ENCODE results near the gene PRSS16.
A peak's percentile ranks its signal among the peaks of the same experiment; 100 is the strongest.

PRSS16 gene

DNA sequence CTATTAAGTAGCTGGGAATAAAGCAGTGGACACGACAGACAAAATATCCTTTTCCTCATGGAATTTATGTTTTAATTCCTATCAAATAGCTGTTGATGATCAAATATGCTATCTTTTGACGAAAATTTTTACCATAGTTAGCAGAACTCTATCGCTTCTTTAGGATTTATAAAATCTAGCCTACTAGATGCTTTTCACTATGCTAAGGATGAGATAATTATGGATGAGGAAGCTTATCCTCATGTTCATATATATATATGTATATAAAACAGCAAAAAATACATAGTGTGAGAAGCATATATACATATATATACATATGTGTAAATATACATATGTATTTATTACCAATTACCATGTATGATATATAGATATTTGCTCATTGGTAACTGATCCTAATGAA is 12.9 kb upstream of the PRSS16 start:
- DNase-seq (ENCODE audit: low read depth) = no peak
- TF ChIP-seq, protein P1, sequence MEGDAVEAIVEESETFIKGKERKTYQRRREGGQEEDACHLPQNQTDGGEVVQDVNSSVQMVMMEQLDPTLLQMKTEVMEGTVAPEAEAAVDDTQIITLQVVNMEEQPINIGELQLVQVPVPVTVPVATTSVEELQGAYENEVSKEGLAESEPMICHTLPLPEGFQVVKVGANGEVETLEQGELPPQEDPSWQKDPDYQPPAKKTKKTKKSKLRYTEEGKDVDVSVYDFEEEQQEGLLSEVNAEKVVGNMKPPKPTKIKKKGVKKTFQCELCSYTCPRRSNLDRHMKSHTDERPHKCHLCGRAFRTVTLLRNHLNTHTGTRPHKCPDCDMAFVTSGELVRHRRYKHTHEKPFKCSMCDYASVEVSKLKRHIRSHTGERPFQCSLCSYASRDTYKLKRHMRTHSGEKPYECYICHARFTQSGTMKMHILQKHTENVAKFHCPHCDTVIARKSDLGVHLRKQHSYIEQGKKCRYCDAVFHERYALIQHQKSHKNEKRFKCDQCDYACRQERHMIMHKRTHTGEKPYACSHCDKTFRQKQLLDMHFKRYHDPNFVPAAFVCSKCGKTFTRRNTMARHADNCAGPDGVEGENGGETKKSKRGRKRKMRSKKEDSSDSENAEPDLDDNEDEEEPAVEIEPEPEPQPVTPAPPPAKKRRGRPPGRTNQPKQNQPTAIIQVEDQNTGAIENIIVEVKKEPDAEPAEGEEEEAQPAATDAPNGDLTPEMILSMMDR (conservative IDR thresholded peaks at IDR 0.05; ENCODE audit: low read depth, low read length) = no peak

GRCh38 chr6:27237089-27237803 is 10.3 kb upstream of the PRSS16 start:
- TF ChIP-seq, protein P1 (conservative IDR thresholded peaks at IDR 0.05; ENCODE audit: low read depth, low read length) = no peak

More for the DNA sequence above, 12.9 kb upstream of the PRSS16 start:
- no peak overlapping the region for H3K4me3 ChIP-seq (ENCODE audit: low read depth, low read length)

GRCh38 chr6:27238010-27238983 is 9.2 kb upstream of the PRSS16 start:
- H3K4me3 ChIP-seq (ENCODE audit: low read depth, low read length) = peak overlapping the region; percentile 51
- TF ChIP-seq, protein P1 (conservative IDR thresholded peaks at IDR 0.05; ENCODE audit: low read depth, low read length) = peak; percentile 13
- DNase-seq (ENCODE audit: low read depth) = no peak

More at GRCh38 chr6:27237089-27237803, 10.3 kb upstream of the PRSS16 start:
- peak overlapping the region; percentile 51 for H3K4me3 ChIP-seq (ENCODE audit: low read depth, low read length)
- peak; percentile 63 for DNase-seq (ENCODE audit: low read depth)

DNA sequence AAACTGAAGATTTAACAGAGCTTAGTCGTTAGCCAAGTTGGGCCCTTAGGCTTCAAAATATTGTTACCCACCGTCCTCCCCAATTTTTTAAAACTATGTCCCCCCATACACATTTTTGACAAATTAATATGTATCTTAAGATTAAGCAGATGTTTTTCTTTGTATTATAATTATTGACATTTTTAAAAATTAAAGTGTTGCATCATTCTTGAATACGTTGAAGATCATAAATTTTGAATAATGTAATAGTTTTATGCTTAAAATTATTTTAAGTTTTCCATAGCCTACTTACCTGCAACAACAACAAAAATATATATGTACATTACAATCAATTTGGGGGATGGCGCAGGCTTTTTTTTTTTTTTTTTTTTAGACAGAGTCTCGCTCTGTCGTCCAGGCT is 8.2 kb upstream of the PRSS16 start:
- TF ChIP-seq, protein P1 (conservative IDR thresholded peaks at IDR 0.05; ENCODE audit: low read depth, low read length) = no peak
- DNase-seq (ENCODE audit: low read depth) = no peak
- H3K4me3 ChIP-seq (ENCODE audit: low read depth, low read length) = no peak overlapping the region

GRCh38 chr6:27241443-27241842 is 6.1 kb upstream of the PRSS16 start:
- TF ChIP-seq, protein P1 (conservative IDR thresholded peaks at IDR 0.05; ENCODE audit: low read depth, low read length) = no peak
- H3K4me3 ChIP-seq (ENCODE audit: low read depth, low read length) = no peak overlapping the region
- no peak for DNase-seq (ENCODE audit: low read depth)

- TF ChIP-seq, protein P1 (conservative IDR thresholded peaks at IDR 0.05; ENCODE audit: low read depth, low read length) = no peak
- DNase-seq (ENCODE audit: low read depth) = no peak
- H3K4me3 ChIP-seq (ENCODE audit: low read depth, low read length) = no peak overlapping the region
Observed at GRCh38 chr6:27242589-27243265, 4.8 kb upstream of the PRSS16 start.
